ENCODE results near the gene ESM1. TPM values are rescaled to one million over a fixed set of nuclear protein-coding genes. Genes with fewer than 3 reads are reported as not detected.

Gene ESM1
- not detected in 3 replicates for total RNA-seq
- long read RNA-seq: 0 reads

DNA sequence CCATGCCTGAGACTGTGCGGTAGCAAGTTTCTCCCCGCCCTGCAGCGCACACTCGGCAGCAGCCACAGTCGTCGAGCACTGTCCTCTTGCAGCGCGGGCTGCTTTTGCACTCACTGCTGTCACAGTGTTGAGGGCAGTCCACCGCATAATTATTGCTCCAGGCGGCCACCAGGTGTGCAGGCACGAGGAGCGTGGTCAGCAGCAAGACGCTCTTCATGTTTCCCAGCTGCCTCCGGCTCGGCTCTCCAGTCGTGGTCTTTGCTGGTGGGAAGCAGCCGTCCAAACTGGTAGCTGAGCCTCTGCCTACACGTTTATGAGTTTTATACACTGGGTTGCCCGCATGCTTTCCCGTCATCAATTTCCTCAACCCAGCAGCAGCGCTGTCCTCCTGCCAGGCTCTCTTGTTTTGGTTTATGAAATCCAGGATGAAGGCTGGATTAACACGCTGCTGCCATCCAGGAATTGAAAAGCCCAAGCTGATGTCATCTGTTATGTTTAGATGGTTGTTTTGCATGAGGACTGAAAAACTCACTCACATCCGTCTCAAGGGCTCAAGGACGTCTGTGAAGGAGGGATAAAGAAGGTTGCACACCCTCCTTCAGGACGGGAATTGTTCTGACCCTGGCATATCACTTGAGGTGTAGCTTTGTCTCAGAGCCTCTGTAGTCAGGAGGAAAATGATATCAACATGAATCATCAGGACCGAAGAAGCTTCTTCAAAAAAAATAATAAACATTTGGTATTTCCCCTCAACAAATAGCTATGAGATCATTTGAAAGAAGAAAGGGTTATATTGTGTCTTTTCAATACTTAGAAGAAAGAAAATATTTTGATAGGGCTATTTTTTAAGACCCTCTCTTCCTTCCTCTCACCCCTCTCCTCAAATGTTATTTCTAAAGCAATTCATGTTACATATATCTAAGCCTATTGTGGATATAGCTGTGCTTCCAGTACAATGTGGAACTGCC is at the start of gene ESM1:
TSS of gene ESM1 (minus strand) at position 293 of the 968 bp plus-strand sequence. CDS start at position 217, 76 bp downstream.
- Mint-ChIP-seq H3K27me3 (ENCODE audit: low read depth) (peaks cover 28% of the 10 kb centered on the region), H3K4me3 (ENCODE audit: unreplicated experiment) (peak within 1 kb of the TSS; percentile 24), H3K4me1 (ENCODE audit: low read depth) (peaks cover 15% of the 10 kb centered on the region), H3K27ac (ENCODE audit: unreplicated experiment) (no peak within 1 kb of the TSS), H3K9me3 (ENCODE audit: low read depth) (no peaks in the 10 kb centered on the region), H3K36me3 (ENCODE audit: low read depth) (no peaks in the 10 kb centered on the region)
- no peak for TF ChIP-seq CTCF (IDR thresholded peaks at IDR 0.05)
- peak; percentile 86 for DNase-seq (ENCODE audit: low spot score)

- Mint-ChIP-seq H3K4me1 (ENCODE audit: low read depth) (peaks cover 24% of the 10 kb centered on the region), H3K9me3 (ENCODE audit: low read depth) (no peaks in the 10 kb centered on the region), H3K36me3 (ENCODE audit: low read depth) (no peaks in the 10 kb centered on the region), H3K27me3 (ENCODE audit: low read depth) (no peaks in the 10 kb centered on the region), H3K4me3 (ENCODE audit: unreplicated experiment) (no peak overlapping the region), H3K27ac (ENCODE audit: unreplicated experiment) (no peak overlapping the region)
- no peak for TF ChIP-seq CTCF (IDR thresholded peaks at IDR 0.05)
- DNase-seq (ENCODE audit: low spot score): no peak
Observed at GRCh38 chr5:55033568-55033967, 48.2 kb upstream of the ESM1 start.

GRCh38 chr5:55031492-55031891 is 46.1 kb upstream of the ESM1 start:
- H3K4me3 Mint-ChIP-seq (ENCODE audit: unreplicated experiment): no peak overlapping the region

DNA sequence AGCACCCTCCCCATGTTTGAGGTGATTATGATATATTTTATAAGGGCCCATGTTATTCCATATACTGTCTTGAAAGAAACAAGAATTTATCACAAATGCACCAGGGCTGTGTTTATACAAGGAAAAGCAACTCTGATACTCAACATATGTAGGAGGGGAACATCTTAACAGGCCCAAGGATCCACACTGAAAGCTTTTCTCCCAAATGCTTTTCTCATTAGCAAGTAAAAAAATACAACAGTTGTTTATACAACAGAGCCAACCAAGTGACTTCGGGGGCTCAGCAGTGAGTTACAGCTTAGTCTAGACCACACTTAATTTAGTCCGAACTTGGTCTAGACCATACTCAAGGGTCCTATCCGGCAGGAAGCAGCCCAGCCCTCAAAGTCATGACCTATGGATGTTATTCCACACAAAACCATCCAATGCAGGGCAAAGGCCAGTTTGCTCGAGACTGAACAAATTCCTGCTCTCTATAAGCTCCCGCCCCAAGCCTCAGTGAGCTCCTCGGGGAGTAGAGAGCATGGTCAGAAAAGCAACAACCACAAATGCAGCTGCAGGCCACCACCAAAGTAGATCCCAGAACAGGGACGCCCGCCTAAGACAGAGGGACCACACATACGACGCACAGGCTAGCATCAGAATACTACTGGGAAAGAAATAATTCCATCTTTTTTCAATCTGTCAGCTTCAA is 45.4 kb upstream of the ESM1 start:
- Mint-ChIP-seq H3K27ac (ENCODE audit: unreplicated experiment) (no peak overlapping the region), H3K27me3 (ENCODE audit: low read depth) (no peaks in the 10 kb centered on the region), H3K4me3 (ENCODE audit: unreplicated experiment) (no peak overlapping the region), H3K9me3 (ENCODE audit: low read depth) (no peaks in the 10 kb centered on the region), H3K4me1 (ENCODE audit: low read depth) (peaks cover 13% of the 10 kb centered on the region), H3K36me3 (ENCODE audit: low read depth) (no peaks in the 10 kb centered on the region)
- no peak for DNase-seq (ENCODE audit: low spot score)
- TF ChIP-seq CTCF (IDR thresholded peaks at IDR 0.05): no peak

More at GRCh38 chr5:55031492-55031891, 46.1 kb upstream of the ESM1 start:
- Mint-ChIP-seq H3K9me3 (ENCODE audit: low read depth) (no peaks in the 10 kb centered on the region), H3K4me1 (ENCODE audit: low read depth) (peaks cover 17% of the 10 kb centered on the region), H3K27ac (ENCODE audit: unreplicated experiment) (no peak overlapping the region), H3K36me3 (ENCODE audit: low read depth) (no peaks in the 10 kb centered on the region), H3K27me3 (ENCODE audit: low read depth) (no peaks in the 10 kb centered on the region)
- no peak for TF ChIP-seq CTCF (IDR thresholded peaks at IDR 0.05)
- no peak for DNase-seq (ENCODE audit: low spot score)

GRCh38 chr5:55030220-55030619 is 44.8 kb upstream of the ESM1 start:
- Mint-ChIP-seq H3K4me3 (ENCODE audit: unreplicated experiment) (no peak overlapping the region), H3K4me1 (ENCODE audit: low read depth) (peaks cover 13% of the 10 kb centered on the region), H3K9me3 (ENCODE audit: low read depth) (no peaks in the 10 kb centered on the region), H3K27ac (ENCODE audit: unreplicated experiment) (no peak overlapping the region), H3K27me3 (ENCODE audit: low read depth) (no peaks in the 10 kb centered on the region), H3K36me3 (ENCODE audit: low read depth) (no peaks in the 10 kb centered on the region)
- no peak for TF ChIP-seq CTCF (IDR thresholded peaks at IDR 0.05)
- no peak for DNase-seq (ENCODE audit: low spot score)
